BJ (cell line): ENCODE data around the gene TTC39C. TPM values are rescaled to one million over a fixed set of nuclear protein-coding genes. Genes with fewer than 3 reads are reported as not detected.

Experiments
- CTCF ChIA-PET: fragments of 350-600 bp; formaldehyde crosslinking; extraction: SDS; loops from one replicate; lab custom pipeline; 2021; ENCODE audit warnings: antibody characterized with exemption, inconsistent platforms; lab: Yijun Ruan, JAX
- POLR2A ChIA-PET: fragments of 300-600 bp; sonication (Branson Sonifier 250); formaldehyde crosslinking; extraction: SDS; loops from one replicate; lab custom pipeline; 2021; ENCODE audit warnings: antibody characterized with exemption; lab: Charles Lee
- DNase-seq: peaks from one replicate; pipeline ENCODE4 v3.0.0-alpha.2; 2011; ENCODE audit warnings: low read depth
- H3K27me3 ChIP-seq: 2 replicates; pipeline ENCODE4 v1.6.0; 2011; ENCODE audit warnings: low read length; ENCODE audit not compliant: control insufficient read depth, insufficient read depth
- H3K36me3 ChIP-seq: 2 replicates; pipeline ENCODE4 v1.5.1; 2011; ENCODE audit warnings: low read length; ENCODE audit not compliant: control insufficient read depth, insufficient read depth
- H3K4me3 ChIP-seq: 2 replicates; pipeline ENCODE4 v1.5.1; 2011; ENCODE audit warnings: low read depth, mild to moderate bottlenecking, control low read depth, low read length
- polyA plus RNA-seq: library from polyadenylated mRNA; depleted of rRNA; stranded (reverse); fragments of >200 nt; gene quantifications from 2 replicates; pipeline ENCODE4 v1.2.3, GENCODE V29; 2011
- TF ChIP-seq, protein P1 (sequence below): IDR thresholded peaks from 2 replicates; pipeline ENCODE4 v1.5.1; 2011; ENCODE audit warnings: low read depth, mild to moderate bottlenecking, control low read depth, inconsistent platforms, low read length, moderate library complexity; ENCODE audit not compliant: insufficient read depth

Gene TTC39C
- polyA plus RNA-seq, 1 experiment: 37.9 TPM

- TF ChIP-seq, protein P1, sequence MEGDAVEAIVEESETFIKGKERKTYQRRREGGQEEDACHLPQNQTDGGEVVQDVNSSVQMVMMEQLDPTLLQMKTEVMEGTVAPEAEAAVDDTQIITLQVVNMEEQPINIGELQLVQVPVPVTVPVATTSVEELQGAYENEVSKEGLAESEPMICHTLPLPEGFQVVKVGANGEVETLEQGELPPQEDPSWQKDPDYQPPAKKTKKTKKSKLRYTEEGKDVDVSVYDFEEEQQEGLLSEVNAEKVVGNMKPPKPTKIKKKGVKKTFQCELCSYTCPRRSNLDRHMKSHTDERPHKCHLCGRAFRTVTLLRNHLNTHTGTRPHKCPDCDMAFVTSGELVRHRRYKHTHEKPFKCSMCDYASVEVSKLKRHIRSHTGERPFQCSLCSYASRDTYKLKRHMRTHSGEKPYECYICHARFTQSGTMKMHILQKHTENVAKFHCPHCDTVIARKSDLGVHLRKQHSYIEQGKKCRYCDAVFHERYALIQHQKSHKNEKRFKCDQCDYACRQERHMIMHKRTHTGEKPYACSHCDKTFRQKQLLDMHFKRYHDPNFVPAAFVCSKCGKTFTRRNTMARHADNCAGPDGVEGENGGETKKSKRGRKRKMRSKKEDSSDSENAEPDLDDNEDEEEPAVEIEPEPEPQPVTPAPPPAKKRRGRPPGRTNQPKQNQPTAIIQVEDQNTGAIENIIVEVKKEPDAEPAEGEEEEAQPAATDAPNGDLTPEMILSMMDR: no peak
- DNase-seq: no peak
- no peaks in the 10 kb centered on the region for H3K27me3 ChIP-seq
- ChIA-PET CTCF (interaction anchor here (0.6 to 0.7 kb wide), 2 partner anchors 15 to 1175 kb away, joined by 4 to 5 read pairs; no protein-coding TSS in a partner anchor), POLR2A (no interaction called here)
- peaks cover 11% of the 10 kb centered on the region for H3K36me3 ChIP-seq
- H3K4me3 ChIP-seq: no peak overlapping the region
These were observed 89.9 kb downstream of the TTC39C start for GRCh38 chr18:24104486-24104885.

GRCh38 chr18:24108641-24109040 is 94.1 kb downstream of the TTC39C start:
- Histone ChIP-seq H3K27me3 (no peaks in the 10 kb centered on the region), H3K36me3 (peaks cover 11% of the 10 kb centered on the region), H3K4me3 (no peak overlapping the region)
- TF ChIP-seq, protein P1: no peak
- no peak for DNase-seq
- ChIA-PET POLR2A (no interaction called here), CTCF (interaction anchor here (2.3 kb wide), 1 partner anchor 9 kb away, joined by 7 read pairs; no protein-coding TSS in a partner anchor)

GRCh38 chr18:24111936-24112335 is 97.4 kb downstream of the TTC39C start:
- ChIA-PET CTCF (interaction anchor here (1.4 kb wide), 1 partner anchor 12 kb away, joined by 3 read pairs; no protein-coding TSS in a partner anchor), POLR2A (no interaction called here)
- Histone ChIP-seq H3K27me3 (no peaks in the 10 kb centered on the region), H3K4me3 (no peak overlapping the region), H3K36me3 (peaks cover 14% of the 10 kb centered on the region)
- TF ChIP-seq, protein P1: no peak
- DNase-seq: no peak

DNA sequence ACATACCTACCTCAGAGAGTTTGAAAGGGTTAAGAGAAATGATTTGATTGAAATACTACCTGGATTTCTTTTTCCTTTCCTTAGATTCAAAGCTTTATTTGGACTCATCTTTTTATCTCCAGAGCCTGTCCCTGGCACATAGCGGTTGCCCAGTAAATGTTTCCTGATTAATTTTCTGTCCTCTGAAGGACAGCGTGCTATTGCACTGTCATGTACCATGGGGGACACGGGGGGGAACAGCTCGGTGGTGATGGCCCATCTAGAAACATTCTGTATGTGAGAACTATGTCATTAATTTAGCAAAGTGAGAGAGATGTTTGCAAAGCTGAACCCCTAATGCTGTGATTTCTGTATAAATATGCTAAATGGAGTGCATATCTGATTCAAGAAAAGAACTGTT is 97.9 kb downstream of the TTC39C start:
- H3K27me3 ChIP-seq: no peaks in the 10 kb centered on the region
- TF ChIP-seq, protein P1: no peak

GRCh38 chr18:24112874-24113615 is 98.5 kb downstream of the TTC39C start:
- TF ChIP-seq, protein P1: no peak
- CTCF ChIA-PET: interaction anchor here (1.4 kb wide), 1 partner anchor 11 kb away, joined by 3 read pairs; no protein-coding TSS in a partner anchor
- Histone ChIP-seq H3K4me3 (no peak overlapping the region), H3K36me3 (peaks cover 14% of the 10 kb centered on the region), H3K27me3 (no peaks in the 10 kb centered on the region)
- DNase-seq: no peak
- POLR2A ChIA-PET: interaction anchor here (0.6 kb wide), 3 partner anchors 25 to 941 kb away, joined by 3 to 5 read pairs (median 5); no protein-coding TSS in a partner anchor

More for the DNA sequence above, 97.9 kb downstream of the TTC39C start:
- DNase-seq: no peak
- Histone ChIP-seq H3K4me3 (no peak overlapping the region), H3K36me3 (peaks cover 14% of the 10 kb centered on the region)
- ChIA-PET CTCF (interaction anchor here (1.4 kb wide), 1 partner anchor 12 kb away, joined by 3 read pairs; no protein-coding TSS in a partner anchor), POLR2A (interaction anchor here (0.6 kb wide), 1 partner anchor 78 kb away, joined by 5 read pairs; no protein-coding TSS in a partner anchor)
